GM21529 (cell line): ENCODE results near the gene PMF1.

Source experiments
- ATAC-seq: cut with Tn5 transposase; IDR thresholded peaks from one replicate; pipeline ENCODE4 v1.9.1; 2021; ENCODE audit not compliant: unreplicated experiment

The PMF1 gene

GRCh38 chr1:156262461-156263287, 49.9 kb downstream of the PMF1 start:
- ATAC-seq, result no peak

- no peak for ATAC-seq
Measured at GRCh38 chr1:156263288-156263655, 50.5 kb downstream of the PMF1 start.

- no peak for ATAC-seq
Measured at GRCh38 chr1:156266051-156266450, 53.2 kb downstream of the PMF1 start.

GRCh38 chr1:156268336-156268735, 55.5 kb downstream of the PMF1 start:
- ATAC-seq, result no peak

GRCh38 chr1:156270314-156270713, 57.5 kb downstream of the PMF1 start:
- ATAC-seq, result no peak

GRCh38 chr1:156276532-156276931, 63.7 kb downstream of the PMF1 start:
- ATAC-seq, result no peak

GRCh38 chr1:156276966-156277381, 64.2 kb downstream of the PMF1 start:
- ATAC-seq, result no peak

GRCh38 chr1:156279837-156280236, 67.0 kb downstream of the PMF1 start:
- no peak for ATAC-seq

GRCh38 chr1:156281281-156281680, 68.5 kb downstream of the PMF1 start:
- peak; percentile 53 for ATAC-seq

- ATAC-seq, result peak; percentile 4
Measured at GRCh38 chr1:156281693-156282478, 69.1 kb downstream of the PMF1 start.

- ATAC-seq, result peak; percentile 73
Measured at GRCh38 chr1:156282479-156283222, 69.8 kb downstream of the PMF1 start, which contains the start of gene SMG5. TSS of gene SMG5 (minus strand) at chr1:156282825. CDS start at chr1:156282680, 145 bp downstream.

- no peak for ATAC-seq
Measured at GRCh38 chr1:156283521-156283920, 70.7 kb downstream of the PMF1 start.

GRCh38 chr1:156284112-156284511, 71.3 kb downstream of the PMF1 start, which contains the start of gene TMEM79:
TSS of gene TMEM79 (plus strand) at chr1:156284325. CDS start at chr1:156285227, 902 bp downstream.
- no peak for ATAC-seq

GRCh38 chr1:156284757-156285156, 72.0 kb downstream of the PMF1 start:
- ATAC-seq, result no peak

GRCh38 chr1:156285437-156285836, 72.6 kb downstream of the PMF1 start:
- ATAC-seq, result no peak

GRCh38 chr1:156286061-156286460, 73.3 kb downstream of the PMF1 start:
- no peak for ATAC-seq
